GM10266 (cell line): ENCODE data around the gene TMEM178B.

Experiments used
- DNase-seq: peaks from one replicate; pipeline ENCODE4 v3.0.0; 2012; ENCODE audit errors: extremely low spot score
- CTCF ChIP-seq: IDR thresholded peaks from 2 replicates; pipeline ENCODE4 v1.5.1; 2012; ENCODE audit warnings: mild to moderate bottlenecking, low read depth; ENCODE audit not compliant: control insufficient read depth, insufficient read depth; ENCODE audit errors: missing control alignments

The TMEM178B gene

DNA sequence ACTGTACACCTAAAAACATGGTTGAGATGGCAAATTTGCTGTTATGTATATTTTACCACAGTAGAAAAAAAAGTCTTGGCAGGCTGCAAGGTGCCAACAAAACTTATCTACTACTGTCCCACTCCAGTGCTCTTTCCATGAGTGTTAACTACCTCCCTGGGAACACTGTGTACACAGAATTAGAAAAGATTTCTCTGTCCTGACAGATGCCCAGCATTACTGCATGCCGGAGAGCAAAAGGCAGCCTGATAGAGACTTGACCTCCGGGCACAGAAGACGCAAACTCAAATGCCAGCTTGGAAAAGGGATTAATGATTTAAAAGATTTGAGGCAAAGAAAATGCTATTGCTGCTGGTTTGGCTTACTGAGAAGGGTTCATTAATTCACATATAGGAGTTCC lies 228.8 kb downstream of the TMEM178B start:
- no peak for TF ChIP-seq CTCF
- DNase-seq = no peak

DNA sequence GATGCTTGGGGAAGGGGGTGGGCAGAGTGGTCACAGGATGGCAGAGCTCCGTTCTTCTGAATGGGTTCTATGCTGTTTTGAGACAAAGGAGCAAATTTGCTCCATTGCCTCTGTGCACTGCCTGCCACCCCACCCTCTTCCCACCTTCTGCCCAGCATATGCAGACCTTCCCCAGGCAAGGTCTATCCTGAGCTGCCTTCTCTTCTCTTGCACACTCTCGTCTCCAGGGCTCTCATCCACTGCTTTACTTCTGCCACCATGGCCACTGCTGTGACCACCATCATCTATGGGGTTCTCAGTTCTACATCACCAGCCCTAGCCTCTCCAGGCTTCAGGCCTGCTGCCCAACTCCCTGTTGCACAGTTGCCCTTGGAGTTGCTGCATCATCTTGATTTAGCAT lies 230.4 kb downstream of the TMEM178B start:
- DNase-seq = no peak
- no peak for TF ChIP-seq CTCF

GRCh38 chr7:141306081-141306480 lies 232.2 kb downstream of the TMEM178B start:
- no peak for TF ChIP-seq CTCF
- DNase-seq = no peak

DNA sequence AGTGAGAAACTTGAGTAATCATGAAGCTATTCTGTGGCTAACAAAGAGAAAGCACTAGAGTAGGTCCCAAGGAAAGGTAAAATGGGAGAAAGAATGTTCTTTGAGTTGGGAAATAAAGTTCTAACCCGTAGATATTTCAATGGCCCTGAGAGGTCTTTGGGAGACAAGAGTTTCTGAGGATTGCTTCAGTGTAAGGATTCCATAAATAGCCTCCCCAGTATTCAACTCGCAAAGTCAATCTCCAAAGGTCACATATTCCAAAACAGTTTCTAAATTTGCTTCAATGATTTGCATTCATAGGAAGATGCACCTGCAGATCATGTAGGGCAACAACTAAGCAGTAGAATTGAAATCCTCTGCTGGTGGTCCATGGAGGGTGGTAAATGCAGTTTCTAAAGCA lies 238.5 kb downstream of the TMEM178B start:
- TF ChIP-seq CTCF = no peak
- no peak for DNase-seq

DNA sequence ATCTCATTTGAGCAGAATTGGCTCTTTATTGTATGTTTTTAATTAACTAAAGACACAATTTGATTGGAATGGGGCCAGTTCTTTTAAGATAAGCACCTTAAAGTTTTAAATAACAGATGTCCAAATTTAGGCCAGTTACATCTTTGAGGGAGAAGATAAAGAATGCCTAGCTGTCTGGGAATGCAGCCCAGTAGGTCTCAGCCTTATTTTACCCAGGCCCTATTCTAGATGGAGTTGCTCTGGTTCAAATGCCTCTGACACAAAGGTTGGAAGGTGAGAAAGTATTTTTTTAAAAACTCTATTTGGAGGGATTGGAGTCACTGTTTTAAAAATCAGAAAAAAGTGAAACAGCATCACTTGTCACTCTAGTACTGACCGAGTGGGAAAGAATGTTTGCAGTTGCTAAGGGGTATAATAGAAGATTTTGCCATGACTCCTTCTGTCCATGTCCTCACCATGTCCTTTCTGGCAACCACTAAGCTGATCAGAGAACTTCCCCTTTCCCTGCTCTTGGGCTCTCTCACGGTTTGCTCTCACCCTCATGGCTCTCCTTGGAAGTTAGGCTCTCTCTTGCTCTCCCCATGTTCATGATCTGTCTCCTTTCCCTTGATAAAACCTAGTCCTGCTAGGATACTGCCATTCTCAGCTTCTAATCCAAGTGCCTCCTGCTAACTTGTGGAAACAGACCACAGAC lies 239.1 kb downstream of the TMEM178B start:
- no peak for DNase-seq
- no peak for TF ChIP-seq CTCF

DNA sequence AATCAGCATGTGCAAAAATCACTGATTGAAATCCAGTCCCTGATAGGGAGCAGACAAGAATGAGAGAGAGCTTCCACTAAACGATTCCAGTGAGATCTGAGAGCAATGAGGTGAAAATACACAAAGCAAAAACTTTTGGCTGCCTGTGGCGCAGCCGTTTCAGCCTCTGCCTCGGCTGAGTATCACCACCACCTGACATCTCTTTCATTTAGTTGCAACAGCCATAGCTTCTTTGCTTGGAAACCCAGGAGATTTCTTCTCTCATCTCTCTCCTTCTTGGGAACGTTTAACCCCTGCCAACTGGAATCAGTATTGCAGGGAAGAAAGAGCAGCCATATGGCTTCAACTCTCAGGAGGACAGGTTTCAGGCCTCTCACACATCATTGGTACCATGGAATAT lies 240.0 kb downstream of the TMEM178B start:
- no peak for DNase-seq
- no peak for TF ChIP-seq CTCF

DNA sequence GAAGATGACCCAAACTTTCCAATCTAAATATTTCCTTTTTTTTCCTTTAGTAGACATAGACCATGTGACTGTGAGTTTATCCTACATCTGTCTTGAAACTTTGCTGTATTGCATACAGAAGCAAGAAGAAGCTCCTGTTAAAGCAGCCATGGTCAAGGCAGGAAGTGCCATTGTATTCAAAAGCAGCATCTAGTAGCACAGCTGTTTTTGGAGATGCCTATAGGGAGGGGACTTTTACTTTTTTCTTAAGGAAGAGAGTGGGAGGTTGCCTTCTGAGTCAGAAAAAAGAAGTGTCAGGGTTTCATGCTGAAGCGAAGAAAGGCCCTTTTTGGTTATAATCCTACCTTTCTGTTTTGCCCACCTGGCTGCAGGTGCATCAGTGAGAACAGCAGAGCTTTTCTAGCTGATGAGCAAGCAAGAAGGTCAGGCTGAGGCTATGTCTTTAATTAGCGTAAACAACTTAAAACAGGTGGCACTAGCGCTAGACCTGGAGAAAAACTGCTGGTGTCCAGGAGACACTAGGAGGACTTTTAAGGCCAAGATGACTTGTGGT lies 243.2 kb downstream of the TMEM178B start:
- DNase-seq = no peak
- no peak for TF ChIP-seq CTCF
